Left lung (tissue), 10 donors: Measurements from ENCODE around the gene PNCK. TPM values are rescaled to one million over a fixed set of nuclear protein-coding genes. Genes with fewer than 3 reads are reported as not detected.

ENCODE experiments used
- ATAC-seq: fragments of 200-7000 bp; cut with Tn5 transposase; one replicate; pipeline ENCODE4 v1.9.1; 2020; ENCODE audit warnings: moderate library complexity
- DNase-seq, 4 donors: peaks; one replicate each; pipeline ENCODE4 v3.0.0-alpha.2; 2013 to 2020
- H3K27ac ChIP-seq, 2 donors: fragments of 200-600 bp; sonication (generic) in 1 of 2; one replicate each; pipeline versions ENCODE4 v1.5.0 to v1.8.0; 2020 to 2021
- H3K27me3 ChIP-seq, 2 donors: fragments of 200-600 bp; sonication (generic) in 1 of 2; one replicate each; pipeline versions ENCODE4 v1.5.0 to v1.8.0; 2020 to 2021
- H3K36me3 ChIP-seq, 2 donors: fragments of 200-600 bp; sonication (generic) in 1 of 2; one replicate each; pipeline versions ENCODE4 v1.5.0 to v1.8.0; 2020 to 2021
- H3K4me1 ChIP-seq, 2 donors: fragments of 200-600 bp; one replicate each; pipeline ENCODE4 v1.8.0; 2021
- H3K4me3 ChIP-seq, 2 donors: fragments of 200-600 bp; sonication (generic) in 1 of 2; one replicate each; pipeline versions ENCODE4 v1.5.0 to v1.8.0; 2020 to 2021; ENCODE audit warnings: mild to moderate bottlenecking in 1 of 2
- H3K9me3 ChIP-seq, 2 donors: fragments of 200-600 bp; sonication (generic) in 1 of 2; one replicate each; pipeline versions ENCODE4 v1.5.0 to v1.8.0; 2020 to 2021
- CTCF ChIP-seq, 2 donors: fragments of 200-600 bp; sonication (generic) in 1 of 2; IDR thresholded peaks; one replicate each; pipeline versions ENCODE4 v1.5.0 to v1.8.0; 2021; ENCODE audit warnings: antibody characterized with exemption in 2 of 2
- intact Hi-C, 2 donors: fragments of 100-400 bp; cut with DNase I; formaldehyde crosslinking; loops; one replicate each; pipeline versions ENCODE4 v1.11.2 to v1.14.2; 2022
- polyA plus RNA-seq, 6 donors: library from polyadenylated mRNA; unstranded; fragments of 120-200 nt; gene quantifications; one replicate each; pipeline ENCODE4 v1.2.1, GENCODE V29; 2013; ENCODE audit not compliant: insufficient read length in 6 of 6
- total RNA-seq, 2 donors: library from RNA; stranded (reverse); fragmentation: NEBNext Ultra II Directional; extraction: Animal tissue kit (Norgen Biotek cat#: 25700); gene quantifications; one replicate each; pipeline ENCODE4 v1.2.1, GENCODE V29; 2021
- donor health status: DM: no; HTN: yes; CAD: no.
- donor health status: DM: no; HTN: no; CAD: no.

PNCK gene
- total and polyA plus RNA-seq, 8 donors, result 0.34 to 1.4 (median 0.67) TPM; not detected in 1

GRCh38 chrX:153667281-153667955 lies 6.2 kb downstream of the PNCK start:
- no peak for DNase-seq
- intact Hi-C loops, result loop anchor here in 1 of 2 donors (10.0 kb wide), 1 partner anchor 113 kb away; no protein-coding TSS in a partner anchor
- H3K27ac ChIP-seq, result no peak overlapping the region
- no peak overlapping the region for H3K4me3 ChIP-seq
- no peaks in the 10 kb centered on the region for H3K4me1 ChIP-seq
- no peaks in the 10 kb centered on the region for H3K36me3 ChIP-seq
- no peak for TF ChIP-seq CTCF (IDR thresholded peaks at IDR 0.05)
- H3K27me3 ChIP-seq, result peaks cover 6 to 43% of the 10 kb centered on the region in 2 donors
- no peaks in the 10 kb centered on the region for H3K9me3 ChIP-seq
- no peak for ATAC-seq

- DNase-seq, result no peak
- intact Hi-C loops, result loop anchor here in 1 of 2 donors (10.0 kb wide), 1 partner anchor 111 kb away; no protein-coding TSS in a partner anchor
Measured at GRCh38 chrX:153665726-153666306, 7.8 kb downstream of the PNCK start.

DNA sequence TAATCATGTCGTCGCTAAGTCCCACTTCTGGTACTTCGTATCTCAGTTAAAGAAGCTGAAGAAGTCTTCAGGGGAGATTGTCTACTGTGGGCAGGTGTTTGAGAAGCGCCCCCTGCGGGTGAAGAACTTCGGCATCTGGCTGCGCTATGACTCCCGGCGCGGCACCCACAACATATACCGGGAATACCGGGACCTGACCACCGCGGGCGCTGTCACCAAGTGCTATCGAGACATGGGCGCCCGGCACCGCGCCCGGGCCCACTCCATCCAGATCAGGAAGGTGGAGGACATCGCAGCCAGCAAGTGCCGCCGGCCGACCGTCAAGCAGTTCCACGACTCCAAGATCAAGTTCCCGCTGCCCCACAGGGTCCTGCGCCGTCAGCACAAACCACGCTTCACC lies 11.3 kb downstream of the PNCK start:
- no peaks in the 10 kb centered on the region for H3K4me1 ChIP-seq
- no peak overlapping the region for H3K4me3 ChIP-seq
- ATAC-seq (peak; percentile 27), DNase-seq (peak in 2 of 4 donors; percentile 35 to 58)
- TF ChIP-seq CTCF (IDR thresholded peaks at IDR 0.05), result peak in 1 of 2 donors; percentile 33
- intact Hi-C loops, result loop anchor here in 1 of 2 donors (10.0 kb wide), 1 partner anchor 107 kb away; no protein-coding TSS in a partner anchor
- H3K27ac ChIP-seq, result no peak overlapping the region
- H3K9me3 ChIP-seq, result no peaks in the 10 kb centered on the region
- no peaks in the 10 kb centered on the region for H3K36me3 ChIP-seq
- peaks cover 26 to 48% of the 10 kb centered on the region in 2 donors for H3K27me3 ChIP-seq

More at GRCh38 chrX:153665726-153666306, 7.8 kb downstream of the PNCK start:
- Histone ChIP-seq H3K27me3 (peaks cover 21 to 45% of the 10 kb centered on the region in 2 donors), H3K36me3 (no peaks in the 10 kb centered on the region), H3K27ac (no peak overlapping the region), H3K9me3 (no peaks in the 10 kb centered on the region), H3K4me1 (no peaks in the 10 kb centered on the region), H3K4me3 (no peak overlapping the region)
- no peak for ATAC-seq
- no peak for TF ChIP-seq CTCF (IDR thresholded peaks at IDR 0.05)

DNA sequence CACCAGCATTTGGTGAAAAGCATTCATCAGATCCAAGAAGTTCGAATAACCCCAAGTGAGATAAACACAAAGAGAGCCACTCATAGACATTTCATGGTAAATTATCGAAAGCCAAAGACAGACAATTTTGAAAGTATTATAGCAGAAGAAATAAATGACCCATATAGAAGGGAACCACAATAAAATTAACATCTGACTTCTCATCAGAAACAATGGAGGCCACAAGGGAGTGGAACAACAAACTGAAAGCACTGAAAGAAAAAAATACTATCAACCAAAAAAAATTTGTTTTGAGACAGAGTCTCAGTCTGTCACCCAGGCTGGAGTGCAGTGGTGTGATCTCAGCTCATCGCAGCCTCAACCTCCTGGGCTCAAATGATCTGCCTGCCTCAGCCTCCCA lies 14.3 kb downstream of the PNCK start:
- Histone ChIP-seq H3K36me3 (no peaks in the 10 kb centered on the region), H3K27me3 (peaks cover 24 to 37% of the 10 kb centered on the region in 2 donors), H3K4me3 (no peak overlapping the region), H3K4me1 (no peaks in the 10 kb centered on the region), H3K27ac (no peak overlapping the region), H3K9me3 (no peaks in the 10 kb centered on the region)
- no peak for TF ChIP-seq CTCF (IDR thresholded peaks at IDR 0.05)
- no peak for ATAC-seq
- DNase-seq, result no peak
- intact Hi-C loops, result no loop called here

- no peak for ATAC-seq
- intact Hi-C loops, result no loop called here
Measured at GRCh38 chrX:153657161-153657560, 16.5 kb downstream of the PNCK start.

More at GRCh38 chrX:153657161-153657560, 16.5 kb downstream of the PNCK start:
- Histone ChIP-seq H3K9me3 (no peaks in the 10 kb centered on the region), H3K27ac (no peak overlapping the region), H3K4me1 (no peaks in the 10 kb centered on the region), H3K4me3 (no peak overlapping the region), H3K27me3 (peaks cover 18 to 19% of the 10 kb centered on the region in 2 donors), H3K36me3 (no peaks in the 10 kb centered on the region)
- no peak for TF ChIP-seq CTCF (IDR thresholded peaks at IDR 0.05)
- DNase-seq, result no peak
